Gastrocnemius medialis (tissue), 4 donors: ENCODE data around the gene COQ9.

Experiments used
- CTCF ChIP-seq, 5 experiments: fragments of 450-650 bp in 3 of 5; fragments of 200-600 bp in 2 of 5; sonication (generic) in 2 of 5; IDR thresholded peaks in 4 of 5; conservative IDR thresholded peaks in 1 of 5; 1 replicate in 4 of 5; 2 replicates in 1 of 5; pipeline ENCODE4 v1.5.1; 2016 to 2019; ENCODE audit warnings: antibody characterized with exemption in 5 of 5, mild to moderate bottlenecking in 3 of 5, moderate library complexity in 3 of 5
- POLR2A ChIP-seq, 2 donors: fragments of 450-650 bp; IDR thresholded peaks; one replicate each; pipeline ENCODE4 v1.6.1; 2017; ENCODE audit warnings: antibody characterized with exemption in 2 of 2, mild to moderate bottlenecking in 2 of 2, moderate library complexity in 2 of 2

DNA sequence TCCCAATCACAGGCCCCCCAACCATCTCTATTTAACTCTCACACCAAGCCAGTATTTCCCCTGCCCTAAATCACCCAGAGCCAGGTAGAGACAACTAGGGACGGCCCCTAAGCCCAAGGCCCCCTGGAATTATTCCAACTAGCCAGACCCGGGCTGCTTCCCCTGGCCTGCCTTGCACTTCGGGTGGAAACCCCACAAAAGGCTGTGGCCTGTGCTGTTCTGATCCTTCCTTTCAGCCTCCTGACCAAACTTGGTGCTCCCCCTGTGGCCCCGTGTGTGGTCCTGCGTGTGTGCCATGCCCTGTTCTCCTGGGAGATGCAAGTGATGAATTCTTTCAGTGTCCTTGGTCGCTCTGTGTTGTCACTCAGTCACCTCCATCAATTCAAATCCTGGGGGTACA is 27.8 kb upstream of the COQ9 start:
- TF ChIP-seq POLR2A (IDR thresholded peaks at IDR 0.05) = no peak
- no peak for TF ChIP-seq CTCF (IDR thresholded peaks at IDR 0.05 in 4 of 5, conservative IDR thresholded peaks at IDR 0.05 in 1 of 5)
